ENCODE results near the gene TECPR2. TPM values are rescaled to one million over a fixed set of nuclear protein-coding genes. Genes with fewer than 3 reads are reported as not detected.
A peak's percentile ranks its signal among the peaks of the same experiment; 100 is the strongest.

TECPR2 gene
- total RNA-seq, 6 donors from 2014 or later = 16.3 to 71.2 (median 24.6) TPM

- no peak for ATAC-seq (ENCODE audit: low FRiP score in 2 of 2)
- no peak for DNase-seq
- Histone ChIP-seq H3K36me3 (no peaks in the 10 kb centered on the region), H3K4me3 (no peak overlapping the region), H3K4me1 (peaks cover 0 to 17% (median 5%) of the 10 kb centered on the region in 4 donors), H3K9me3 (no peaks in the 10 kb centered on the region), H3K27ac (peak overlapping the region; percentile 30 to 70 (median 42)), H3K27me3 (no peaks in the 10 kb centered on the region)
- TF ChIP-seq POLR2A (IDR thresholded peaks at IDR 0.05) = no peak
- WGBS, 2 donors = 89 to 96% methylated on average over 2 of the region's 2 CpGs
These were observed 116.4 kb downstream of the TECPR2 start for GRCh38 chr14:102479107-102479506.

DNA sequence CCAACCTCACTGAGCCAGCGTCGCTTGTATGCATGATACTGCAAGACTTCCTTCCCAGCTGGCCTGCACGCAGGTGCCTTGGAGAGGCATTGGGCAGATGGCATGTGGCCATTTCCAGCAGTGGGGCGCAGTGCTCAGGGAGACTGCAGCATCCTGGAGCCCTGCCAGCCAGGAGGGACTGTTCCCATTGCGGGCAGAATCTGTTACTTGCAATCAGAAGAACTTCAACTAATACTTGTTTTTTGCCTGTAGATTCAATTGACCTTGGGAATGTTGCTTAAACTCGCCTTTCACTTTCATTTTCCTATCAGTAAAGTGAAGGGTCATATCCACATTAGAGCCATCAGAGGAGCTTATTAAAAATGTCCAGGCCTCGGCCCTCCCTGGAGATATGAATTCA lies 117.0 kb downstream of the TECPR2 start:
- peak overlapping the region in 3 of 4 donors; percentile 4 to 37 (median 35) for H3K4me3 ChIP-seq
- H3K36me3 ChIP-seq = no peaks in the 10 kb centered on the region
- WGBS, 2 donors = 31 to 43% methylated on average over 4 to 7 of the region's 7 CpGs
- DNase-seq (peak in 1 of 2 donors; percentile 61), ATAC-seq (ENCODE audit: low FRiP score in 2 of 2) (peak; percentile 34 to 37)
- no peak for TF ChIP-seq CTCF (IDR thresholded peaks at IDR 0.05)
- no peak for TF ChIP-seq POLR2AphosphoS5 (IDR thresholded peaks at IDR 0.05)
- TF ChIP-seq POLR2A (IDR thresholded peaks at IDR 0.05) = no peak
- no peak for TF ChIP-seq EP300 (IDR thresholded peaks at IDR 0.05)
- peak overlapping the region; percentile 30 to 70 (median 42) for H3K27ac ChIP-seq
- H3K4me1 ChIP-seq = peaks cover 0 to 13% (median 5%) of the 10 kb centered on the region in 4 donors
- no peaks in the 10 kb centered on the region for H3K9me3 ChIP-seq
- no peaks in the 10 kb centered on the region for H3K27me3 ChIP-seq

GRCh38 chr14:102481371-102481770 lies 118.6 kb downstream of the TECPR2 start:
- Histone ChIP-seq H3K4me1 (peaks cover under 1 to 12% (median 5%) of the 10 kb centered on the region in 4 donors), H3K9me3 (no peaks in the 10 kb centered on the region), H3K36me3 (no peaks in the 10 kb centered on the region), H3K4me3 (no peak overlapping the region), H3K27ac (no peak overlapping the region), H3K27me3 (no peaks in the 10 kb centered on the region)
- ATAC-seq (ENCODE audit: low FRiP score in 2 of 2) = no peak
- TF ChIP-seq EP300 (IDR thresholded peaks at IDR 0.05) (no peak), POLR2A (IDR thresholded peaks at IDR 0.05) (no peak), CTCF (IDR thresholded peaks at IDR 0.05) (no peak), POLR2AphosphoS5 (IDR thresholded peaks at IDR 0.05) (no peak)
- DNase-seq = no peak
- 92 to 95% methylated on average over 4 of the region's 4 CpGs for WGBS, 2 donors

DNA sequence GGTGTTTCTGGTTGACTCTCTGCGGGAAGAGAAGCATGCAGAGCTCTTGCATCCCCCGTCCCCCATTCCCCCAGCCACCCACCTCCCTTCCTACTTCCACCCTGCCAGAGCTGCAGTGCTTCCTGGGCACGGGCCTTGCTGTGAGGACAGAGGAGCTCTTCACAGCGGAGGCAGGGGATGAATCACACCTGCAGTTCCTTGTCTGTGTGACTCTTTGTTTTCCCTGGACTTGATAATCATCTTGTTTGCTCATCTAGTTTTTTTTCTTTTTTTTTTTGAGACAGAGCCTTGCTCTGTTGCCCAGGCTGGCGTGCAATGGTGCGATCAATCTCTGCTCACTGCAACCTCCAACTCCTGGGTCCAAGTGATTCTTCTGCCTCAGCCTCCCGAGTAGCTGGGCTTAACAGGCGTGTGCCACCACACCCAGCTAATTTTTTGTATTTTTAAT lies 119.1 kb downstream of the TECPR2 start:
- 89 to 95% methylated on average over 8 of the region's 8 CpGs for WGBS, 2 donors
- Histone ChIP-seq H3K36me3 (no peaks in the 10 kb centered on the region), H3K27me3 (no peaks in the 10 kb centered on the region), H3K4me3 (no peak overlapping the region), H3K27ac (no peak overlapping the region), H3K9me3 (no peaks in the 10 kb centered on the region), H3K4me1 (peaks cover 3 to 16% (median 7%) of the 10 kb centered on the region in 4 donors)
- ATAC-seq (ENCODE audit: low FRiP score in 2 of 2) (no peak), DNase-seq (no peak)
- TF ChIP-seq EP300 (IDR thresholded peaks at IDR 0.05) = no peak

- Histone ChIP-seq H3K27me3 (no peaks in the 10 kb centered on the region), H3K4me1 (peaks cover 3 to 16% (median 7%) of the 10 kb centered on the region in 4 donors), H3K4me3 (no peak overlapping the region), H3K36me3 (no peaks in the 10 kb centered on the region), H3K9me3 (no peaks in the 10 kb centered on the region), H3K27ac (no peak overlapping the region)
- ATAC-seq (ENCODE audit: low FRiP score in 2 of 2) (no peak), DNase-seq (no peak)
- WGBS, 2 donors = 80 to 87% methylated on average over 5 of the region's 5 CpGs
- no peak for TF ChIP-seq EP300 (IDR thresholded peaks at IDR 0.05)
- TF ChIP-seq POLR2A (IDR thresholded peaks at IDR 0.05) = no peak
- no peak for TF ChIP-seq POLR2AphosphoS5 (IDR thresholded peaks at IDR 0.05)
- no peak for TF ChIP-seq CTCF (IDR thresholded peaks at IDR 0.05)
These were observed 121.6 kb downstream of the TECPR2 start for GRCh38 chr14:102484316-102484715.
